GM21381 (cell line): Measurements from ENCODE around the gene SLC29A2.

Source experiments
- ATAC-seq: cut with Tn5 transposase; IDR thresholded peaks from one replicate; pipeline ENCODE4 v1.9.1; 2021; ENCODE audit warnings: mild to moderate bottlenecking, moderate library complexity; ENCODE audit not compliant: unreplicated experiment

The SLC29A2 gene, protein sequence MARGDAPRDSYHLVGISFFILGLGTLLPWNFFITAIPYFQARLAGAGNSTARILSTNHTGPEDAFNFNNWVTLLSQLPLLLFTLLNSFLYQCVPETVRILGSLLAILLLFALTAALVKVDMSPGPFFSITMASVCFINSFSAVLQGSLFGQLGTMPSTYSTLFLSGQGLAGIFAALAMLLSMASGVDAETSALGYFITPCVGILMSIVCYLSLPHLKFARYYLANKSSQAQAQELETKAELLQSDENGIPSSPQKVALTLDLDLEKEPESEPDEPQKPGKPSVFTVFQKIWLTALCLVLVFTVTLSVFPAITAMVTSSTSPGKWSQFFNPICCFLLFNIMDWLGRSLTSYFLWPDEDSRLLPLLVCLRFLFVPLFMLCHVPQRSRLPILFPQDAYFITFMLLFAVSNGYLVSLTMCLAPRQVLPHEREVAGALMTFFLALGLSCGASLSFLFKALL

GRCh38 chr11:66371627-66372415 lies at the start of gene SLC29A2:
Gene SLC29A2, minus strand, starts transcription at chr11:66371760. Its CDS starts 169 bp downstream, at chr11:66371591.
- ATAC-seq, result peak; percentile 68

- ATAC-seq, result no peak
Measured at GRCh38 chr11:66420671-66421476, 49.3 kb upstream of the SLC29A2 start, which contains the start of gene NPAS4. Gene NPAS4, plus strand, starts transcription at chr11:66421035. Its CDS starts 145 bp downstream, at chr11:66421180.

GRCh38 chr11:66419825-66420224 lies 48.3 kb upstream of the SLC29A2 start:
- ATAC-seq, result no peak

DNA sequence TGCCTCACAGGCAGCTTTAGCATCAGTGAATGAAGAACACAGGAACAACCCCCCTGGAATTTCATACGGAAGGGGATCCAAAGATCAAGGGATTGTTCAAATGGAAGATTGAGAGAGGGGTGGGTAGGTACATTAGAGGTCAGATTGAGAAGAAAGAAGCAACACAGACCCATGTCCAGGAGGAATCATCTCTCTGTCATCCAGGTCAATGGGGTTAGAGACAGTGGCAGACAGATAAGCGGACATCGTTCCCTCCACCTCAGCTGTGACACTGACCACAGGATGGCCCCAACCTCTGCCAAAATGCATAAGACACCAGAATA lies 47.4 kb upstream of the SLC29A2 start:
- no peak for ATAC-seq

DNA sequence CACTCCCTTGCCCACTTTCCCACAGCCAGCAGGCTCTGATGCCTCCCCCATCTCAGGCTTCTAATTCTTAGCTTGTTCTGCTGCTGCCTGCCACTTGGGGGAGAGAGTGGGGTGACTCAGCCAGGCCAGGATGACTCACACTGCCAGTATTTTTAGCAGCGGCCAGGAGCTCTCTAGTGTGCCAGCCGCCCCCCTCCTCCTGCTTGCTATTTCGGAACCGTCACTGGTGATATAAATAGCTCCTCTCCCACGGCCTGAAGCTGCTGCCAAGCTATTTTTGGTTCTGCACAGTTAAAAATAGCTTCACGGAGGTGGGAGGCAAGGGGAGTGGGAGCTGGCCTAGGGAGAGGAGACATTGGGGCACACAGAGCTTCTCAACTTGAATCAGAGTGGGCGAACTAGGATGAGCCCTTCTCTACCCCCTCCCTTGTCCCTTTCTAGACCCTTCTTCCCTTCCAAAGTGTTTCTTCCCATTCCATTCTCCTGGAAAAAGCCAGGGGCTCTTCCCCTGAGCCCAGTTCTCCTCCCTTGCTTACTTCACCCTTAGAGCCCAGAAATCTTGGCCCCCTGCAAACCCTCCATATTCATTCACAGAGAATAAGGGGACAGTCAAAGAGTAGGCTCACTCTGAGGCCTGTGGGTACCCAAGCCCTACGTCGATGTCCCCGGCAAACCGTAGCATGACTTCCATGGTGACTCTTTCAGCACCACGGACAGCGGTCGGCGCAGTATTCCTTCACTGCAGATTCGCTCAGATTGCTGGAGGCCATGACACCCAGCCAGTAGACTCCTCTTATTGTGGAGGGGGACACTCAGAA lies 46.8 kb upstream of the SLC29A2 start:
- ATAC-seq, result no peak

GRCh38 chr11:66417000-66417399 lies 45.4 kb upstream of the SLC29A2 start:
- ATAC-seq, result no peak

DNA sequence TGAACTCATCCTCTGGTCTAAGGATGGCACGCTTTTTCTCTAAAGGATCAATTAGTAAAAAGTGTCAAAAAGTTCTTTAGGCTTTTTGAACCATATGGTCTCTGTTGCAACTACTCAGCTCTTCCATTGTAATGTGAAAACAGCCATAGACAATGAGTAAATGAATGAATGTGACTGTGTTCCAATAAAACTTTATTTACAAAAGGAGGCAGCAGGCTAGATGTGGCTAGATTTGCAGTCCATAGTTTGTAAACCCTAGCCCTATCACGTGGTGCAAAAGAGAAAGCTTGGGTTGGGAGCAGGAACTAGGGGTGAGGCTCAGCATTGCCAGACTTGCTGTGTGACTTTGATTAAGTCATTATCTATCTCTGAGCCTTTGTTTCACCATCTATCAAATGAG lies 43.9 kb upstream of the SLC29A2 start:
- ATAC-seq, result no peak

DNA sequence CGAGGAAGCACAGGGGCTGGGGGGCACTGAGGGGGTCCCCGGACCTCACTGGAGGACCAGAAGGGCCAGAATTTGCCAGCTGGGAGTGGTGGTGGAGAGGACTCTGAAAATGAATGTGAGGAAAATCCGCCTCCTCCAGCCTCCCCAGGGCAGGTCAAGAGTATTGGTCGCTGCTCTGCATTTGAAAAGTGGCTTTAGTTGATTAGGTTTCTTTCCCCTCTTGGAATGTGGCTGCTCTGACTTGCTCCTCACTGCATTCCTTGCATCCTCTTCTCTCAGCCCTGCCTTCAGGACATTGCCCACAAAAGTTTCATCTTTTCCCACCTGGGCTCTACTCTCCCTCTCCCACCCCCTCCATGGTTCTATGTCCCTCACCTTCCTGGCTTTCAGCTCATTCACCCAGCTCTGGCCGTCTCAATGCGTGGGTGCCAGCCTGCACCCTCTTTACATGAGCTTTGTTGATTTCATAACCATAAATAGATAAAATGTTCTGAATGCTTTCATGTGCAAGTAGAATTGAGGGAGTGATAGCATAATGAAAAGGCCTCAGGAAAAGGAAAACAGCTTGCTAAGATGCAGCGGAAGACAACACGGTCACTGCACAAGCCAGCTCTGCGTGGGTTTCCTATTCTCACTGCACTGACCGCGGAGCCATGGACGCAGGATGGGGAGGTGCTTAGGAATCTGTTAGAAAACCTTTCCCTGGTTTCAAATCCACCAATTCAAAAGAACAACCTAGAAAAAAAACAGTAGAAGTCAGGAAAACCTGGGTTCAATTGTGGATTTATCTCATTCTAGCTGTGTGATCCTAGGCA lies 42.8 kb upstream of the SLC29A2 start:
- no peak for ATAC-seq

DNA sequence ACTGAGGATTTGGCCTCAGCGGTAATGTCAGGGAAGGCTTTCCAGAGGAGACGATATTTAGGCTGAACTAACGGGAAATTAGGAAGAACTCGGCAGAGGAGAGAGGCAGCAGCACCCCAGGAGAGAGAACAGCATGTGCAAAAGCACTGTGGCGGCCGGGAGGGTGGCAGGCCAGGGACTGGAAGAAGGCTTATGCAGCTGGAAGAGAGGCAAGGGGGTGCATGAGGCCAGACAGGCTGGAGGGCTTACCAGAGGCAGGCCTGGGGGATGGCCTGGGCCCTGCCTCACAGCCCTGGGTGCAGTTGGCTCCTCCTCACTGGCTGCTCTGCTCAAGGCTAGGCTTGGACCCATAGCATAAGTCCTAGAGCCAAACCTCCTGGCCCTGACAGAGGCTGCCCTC lies 41.6 kb upstream of the SLC29A2 start:
- no peak for ATAC-seq

GRCh38 chr11:66412110-66412509 lies 40.5 kb upstream of the SLC29A2 start:
- no peak for ATAC-seq

GRCh38 chr11:66411323-66411722 lies 39.8 kb upstream of the SLC29A2 start:
- no peak for ATAC-seq

DNA sequence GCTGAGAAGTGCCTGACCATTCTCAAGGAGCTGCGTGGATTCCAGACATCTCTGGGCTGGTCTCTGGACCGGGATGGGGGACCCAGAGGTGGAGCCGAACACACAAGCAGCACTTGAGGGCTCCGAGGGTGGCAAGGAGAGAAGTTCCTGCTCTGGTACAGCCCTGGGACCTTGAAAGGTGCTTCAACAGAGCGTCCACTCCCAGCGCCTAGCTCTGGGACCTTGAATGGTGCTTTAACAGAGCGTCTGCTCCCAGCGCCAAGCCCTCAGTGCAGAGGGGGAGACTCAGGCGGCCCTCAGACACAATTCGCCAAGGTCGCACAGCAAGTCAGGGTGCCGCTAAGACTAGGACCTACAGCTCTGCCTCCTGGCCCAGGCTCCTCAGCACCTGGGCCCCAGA lies 38.6 kb upstream of the SLC29A2 start:
- no peak for ATAC-seq

DNA sequence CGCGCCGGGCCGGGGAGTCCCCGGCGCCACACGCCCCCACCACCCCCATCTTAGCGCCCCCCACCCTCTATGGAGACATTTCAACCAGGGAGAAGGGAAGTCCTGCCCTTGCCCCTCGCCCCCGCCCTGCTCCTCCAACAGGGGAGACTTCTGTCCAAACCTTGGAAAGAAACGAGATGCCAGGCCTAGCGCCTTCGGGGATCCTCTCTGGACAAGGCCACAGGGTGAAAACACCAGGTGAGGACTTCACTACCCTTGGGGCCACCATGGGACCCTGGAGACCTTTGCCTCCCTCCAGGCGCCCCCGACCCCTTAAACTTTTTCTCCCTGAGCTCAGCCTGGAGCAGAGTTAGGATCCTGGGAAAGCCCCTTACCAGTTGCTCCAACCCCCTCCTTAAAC lies 37.7 kb upstream of the SLC29A2 start:
- ATAC-seq, result no peak

DNA sequence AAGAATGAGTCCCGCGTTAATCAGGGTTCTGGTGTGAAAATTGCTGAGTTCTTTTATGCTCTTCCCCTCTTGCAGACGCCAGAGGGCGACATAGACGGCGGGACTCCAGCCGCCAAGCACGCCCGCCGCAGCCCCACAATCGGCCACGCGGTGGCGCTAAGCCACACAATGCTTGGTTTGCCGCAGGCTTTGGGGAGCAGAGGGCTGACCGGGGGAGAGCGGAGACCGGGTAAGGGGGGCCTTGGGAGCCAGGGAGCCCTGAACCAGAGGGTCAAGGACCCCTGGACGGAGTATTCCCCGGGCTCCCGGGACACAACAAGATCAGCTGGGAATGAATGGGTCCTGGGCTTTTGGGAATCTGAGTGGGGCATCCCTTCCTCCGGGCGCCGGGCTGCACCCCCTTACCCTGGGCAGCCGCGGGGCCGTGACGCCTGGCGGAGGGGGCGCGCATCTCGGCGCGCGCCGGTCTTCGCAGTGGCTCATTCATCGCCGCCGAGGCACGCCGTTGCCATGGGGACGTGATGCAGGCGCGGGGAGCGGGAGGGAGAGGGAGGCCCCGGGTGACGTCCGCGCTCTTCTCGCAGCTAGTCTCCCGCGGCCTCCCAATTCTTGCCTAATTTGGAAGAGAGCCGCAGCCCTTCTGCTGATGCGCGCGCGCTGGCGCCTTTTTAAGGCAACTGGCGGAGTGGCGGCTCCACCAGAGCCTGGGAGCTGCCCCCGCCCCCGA lies 37.1 kb upstream of the SLC29A2 start:
- peak; percentile 70 for ATAC-seq

- ATAC-seq, result no peak
Measured at GRCh38 chr11:66407651-66408050, 36.1 kb upstream of the SLC29A2 start.

DNA sequence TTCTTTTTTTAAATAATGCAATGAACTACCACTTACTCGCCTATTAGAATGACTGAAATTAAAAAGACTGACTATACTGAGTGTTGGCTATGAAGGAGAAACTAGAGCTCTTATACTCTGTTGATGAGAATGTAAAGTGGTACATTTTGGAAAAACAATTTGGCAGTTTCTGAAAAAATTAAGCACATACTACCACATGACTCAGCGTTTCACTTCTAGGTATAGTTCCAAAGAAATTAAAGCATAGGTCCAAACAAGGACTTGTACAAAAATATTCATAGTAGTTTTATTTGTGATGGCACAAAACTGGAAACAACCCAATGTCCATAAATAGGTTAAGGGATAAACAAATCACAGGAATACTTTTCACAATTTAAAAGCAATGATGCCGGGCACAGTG lies 22.4 kb upstream of the SLC29A2 start:
- ATAC-seq, result no peak

GRCh38 chr11:66391322-66391721 lies 19.8 kb upstream of the SLC29A2 start:
- no peak for ATAC-seq

DNA sequence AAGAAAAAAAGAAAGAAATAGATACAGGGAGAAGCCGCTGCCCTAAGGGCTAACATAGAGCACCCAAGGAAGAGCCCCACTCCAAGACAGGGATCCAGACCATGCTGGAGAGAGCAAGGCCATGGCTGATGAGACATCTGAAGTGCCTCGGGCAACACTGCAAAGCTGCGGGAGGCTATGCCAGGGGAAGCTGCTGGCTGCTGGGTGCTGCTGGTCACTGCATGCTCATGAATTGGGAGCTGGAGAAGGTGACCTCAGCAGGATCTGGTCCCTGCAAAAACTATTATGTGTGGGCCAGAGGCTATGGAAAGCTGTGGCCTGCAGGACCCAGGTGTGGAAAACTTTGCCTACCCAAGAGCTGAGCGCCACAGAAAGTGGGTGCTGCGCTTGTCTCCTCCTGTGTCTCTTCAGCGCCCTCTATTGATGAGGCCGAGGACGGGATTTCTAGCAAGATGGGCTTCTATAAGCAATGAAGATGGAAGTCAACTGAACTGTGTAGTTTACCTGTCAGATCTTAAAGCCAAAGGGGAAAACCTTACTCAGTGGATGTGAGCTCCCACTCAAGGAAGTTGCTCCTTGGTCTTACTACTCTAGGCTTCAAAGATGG lies 17.3 kb upstream of the SLC29A2 start:
- no peak for ATAC-seq
